GM23338 (cell line): ENCODE measurements around the gene TXNL1.

ENCODE experiments used
- ETS1 ChIP-seq: IDR thresholded peaks from 2 replicates; pipeline ENCODE4 v1.6.1; 2016; ENCODE audit warnings: antibody characterized with exemption
- EZH2 ChIP-seq: fragments of 200-600 bp; sonication (generic); IDR thresholded peaks from one replicate; pipeline ENCODE4 v1.8.0; 2017; ENCODE audit warnings: antibody characterized with exemption, mild to moderate bottlenecking, low read depth; ENCODE audit not compliant: unreplicated experiment
- EZH2phosphoT487 ChIP-seq: fragments of 200-600 bp; sonication (generic); IDR thresholded peaks from one replicate; pipeline ENCODE4 v1.8.1; 2018; ENCODE audit warnings: antibody characterized with exemption; ENCODE audit not compliant: unreplicated experiment
- JUNB ChIP-seq: IDR thresholded peaks from one replicate; pipeline ENCODE4 v1.6.1; 2016; ENCODE audit warnings: antibody characterized with exemption; ENCODE audit not compliant: unreplicated experiment
- NANOG ChIP-seq: IDR thresholded peaks from 2 replicates; pipeline ENCODE4 v1.6.1; 2016; ENCODE audit warnings: antibody characterized with exemption, borderline replicate concordance
- POLR2AphosphoS5 ChIP-seq: IDR thresholded peaks from 2 replicates; pipeline ENCODE4 v1.6.1; 2016; ENCODE audit warnings: antibody characterized with exemption, low read depth
- ZNF462 ChIP-seq: fragments of 250-450 bp; sonication (Bioruptor Pico); IDR thresholded peaks from 2 replicates; pipeline ENCODE4 v1.5.0; 2020; ENCODE audit warnings: mild to moderate bottlenecking, moderate library complexity
- TF ChIP-seq, protein P1 (sequence below), 2 experiments: fragments of 200-600 bp in 1 of 2; sonication (generic) in 1 of 2; conservative IDR thresholded peaks; 2 replicates each; pipeline versions ENCODE4 v1.5.1 to v1.6.1; 2016 to 2017; ENCODE audit warnings: antibody characterized with exemption in 2 of 2, low read depth in 2 of 2, mild to moderate bottlenecking in 2 of 2, moderate library complexity in 1 of 2
- TF ChIP-seq, protein P2 (sequence below): IDR thresholded peaks from one replicate; pipeline ENCODE4 v1.6.1; 2018; ENCODE audit warnings: antibody characterized with exemption; ENCODE audit not compliant: unreplicated experiment

GRCh38 chr18:56650944-56651770 lies 12.8 kb upstream of the TXNL1 start, which contains the start of gene WDR7:
- TF ChIP-seq, protein P1, sequence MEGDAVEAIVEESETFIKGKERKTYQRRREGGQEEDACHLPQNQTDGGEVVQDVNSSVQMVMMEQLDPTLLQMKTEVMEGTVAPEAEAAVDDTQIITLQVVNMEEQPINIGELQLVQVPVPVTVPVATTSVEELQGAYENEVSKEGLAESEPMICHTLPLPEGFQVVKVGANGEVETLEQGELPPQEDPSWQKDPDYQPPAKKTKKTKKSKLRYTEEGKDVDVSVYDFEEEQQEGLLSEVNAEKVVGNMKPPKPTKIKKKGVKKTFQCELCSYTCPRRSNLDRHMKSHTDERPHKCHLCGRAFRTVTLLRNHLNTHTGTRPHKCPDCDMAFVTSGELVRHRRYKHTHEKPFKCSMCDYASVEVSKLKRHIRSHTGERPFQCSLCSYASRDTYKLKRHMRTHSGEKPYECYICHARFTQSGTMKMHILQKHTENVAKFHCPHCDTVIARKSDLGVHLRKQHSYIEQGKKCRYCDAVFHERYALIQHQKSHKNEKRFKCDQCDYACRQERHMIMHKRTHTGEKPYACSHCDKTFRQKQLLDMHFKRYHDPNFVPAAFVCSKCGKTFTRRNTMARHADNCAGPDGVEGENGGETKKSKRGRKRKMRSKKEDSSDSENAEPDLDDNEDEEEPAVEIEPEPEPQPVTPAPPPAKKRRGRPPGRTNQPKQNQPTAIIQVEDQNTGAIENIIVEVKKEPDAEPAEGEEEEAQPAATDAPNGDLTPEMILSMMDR (conservative IDR thresholded peaks at IDR 0.05; ENCODE audit: low read depth in 2 of 2): no peak; a peak in 1 of 4 replicates
- TF ChIP-seq ETS1 (peak; percentile 92), EZH2phosphoT487 (no peak), EZH2 (no peak), POLR2AphosphoS5 (peak; percentile 83), JUNB (no peak), ZNF462 (CRISPR knock-in tag) (peak; percentile 45; the same call in 1 of the 2 replicates), NANOG (no peak)
- TF ChIP-seq, protein P2, sequence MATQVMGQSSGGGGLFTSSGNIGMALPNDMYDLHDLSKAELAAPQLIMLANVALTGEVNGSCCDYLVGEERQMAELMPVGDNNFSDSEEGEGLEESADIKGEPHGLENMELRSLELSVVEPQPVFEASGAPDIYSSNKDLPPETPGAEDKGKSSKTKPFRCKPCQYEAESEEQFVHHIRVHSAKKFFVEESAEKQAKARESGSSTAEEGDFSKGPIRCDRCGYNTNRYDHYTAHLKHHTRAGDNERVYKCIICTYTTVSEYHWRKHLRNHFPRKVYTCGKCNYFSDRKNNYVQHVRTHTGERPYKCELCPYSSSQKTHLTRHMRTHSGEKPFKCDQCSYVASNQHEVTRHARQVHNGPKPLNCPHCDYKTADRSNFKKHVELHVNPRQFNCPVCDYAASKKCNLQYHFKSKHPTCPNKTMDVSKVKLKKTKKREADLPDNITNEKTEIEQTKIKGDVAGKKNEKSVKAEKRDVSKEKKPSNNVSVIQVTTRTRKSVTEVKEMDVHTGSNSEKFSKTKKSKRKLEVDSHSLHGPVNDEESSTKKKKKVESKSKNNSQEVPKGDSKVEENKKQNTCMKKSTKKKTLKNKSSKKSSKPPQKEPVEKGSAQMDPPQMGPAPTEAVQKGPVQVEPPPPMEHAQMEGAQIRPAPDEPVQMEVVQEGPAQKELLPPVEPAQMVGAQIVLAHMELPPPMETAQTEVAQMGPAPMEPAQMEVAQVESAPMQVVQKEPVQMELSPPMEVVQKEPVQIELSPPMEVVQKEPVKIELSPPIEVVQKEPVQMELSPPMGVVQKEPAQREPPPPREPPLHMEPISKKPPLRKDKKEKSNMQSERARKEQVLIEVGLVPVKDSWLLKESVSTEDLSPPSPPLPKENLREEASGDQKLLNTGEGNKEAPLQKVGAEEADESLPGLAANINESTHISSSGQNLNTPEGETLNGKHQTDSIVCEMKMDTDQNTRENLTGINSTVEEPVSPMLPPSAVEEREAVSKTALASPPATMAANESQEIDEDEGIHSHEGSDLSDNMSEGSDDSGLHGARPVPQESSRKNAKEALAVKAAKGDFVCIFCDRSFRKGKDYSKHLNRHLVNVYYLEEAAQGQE: no peak
